ENCODE data around the gene LYPD6B. TPM values are rescaled to one million over a fixed set of nuclear protein-coding genes. Genes with fewer than 3 reads are reported as not detected.
A peak's percentile ranks its signal among the peaks of the same experiment; 100 is the strongest.

LYPD6B gene
- total and polyA plus RNA-seq, 2 experiments from 2014 or later: 16.8 to 26.0 TPM

DNA sequence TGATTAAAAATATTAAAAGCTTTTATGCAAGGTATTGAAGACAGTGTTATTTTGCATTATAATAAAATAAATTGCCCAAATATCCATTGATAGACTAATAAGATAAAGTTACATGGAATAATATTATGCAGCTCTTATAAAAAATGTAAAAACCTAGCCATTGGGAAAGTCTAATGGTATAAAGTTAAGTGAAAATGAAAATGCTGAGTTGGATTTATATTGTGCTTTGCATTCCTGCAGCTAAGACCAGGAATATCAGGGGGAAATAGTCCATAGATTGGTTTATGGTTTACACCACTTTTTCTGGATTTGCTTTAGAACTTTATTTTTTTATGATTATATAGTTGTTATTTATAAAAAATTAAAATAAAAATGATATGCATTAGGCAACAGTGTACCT is 46.1 kb upstream of the LYPD6B start:
- H3K4me3 ChIP-seq: no peak overlapping the region
- no peak for TF ChIP-seq EZH2 (IDR thresholded peaks at IDR 0.05; ENCODE audit: borderline replicate concordance)
- TF ChIP-seq, protein P1, sequence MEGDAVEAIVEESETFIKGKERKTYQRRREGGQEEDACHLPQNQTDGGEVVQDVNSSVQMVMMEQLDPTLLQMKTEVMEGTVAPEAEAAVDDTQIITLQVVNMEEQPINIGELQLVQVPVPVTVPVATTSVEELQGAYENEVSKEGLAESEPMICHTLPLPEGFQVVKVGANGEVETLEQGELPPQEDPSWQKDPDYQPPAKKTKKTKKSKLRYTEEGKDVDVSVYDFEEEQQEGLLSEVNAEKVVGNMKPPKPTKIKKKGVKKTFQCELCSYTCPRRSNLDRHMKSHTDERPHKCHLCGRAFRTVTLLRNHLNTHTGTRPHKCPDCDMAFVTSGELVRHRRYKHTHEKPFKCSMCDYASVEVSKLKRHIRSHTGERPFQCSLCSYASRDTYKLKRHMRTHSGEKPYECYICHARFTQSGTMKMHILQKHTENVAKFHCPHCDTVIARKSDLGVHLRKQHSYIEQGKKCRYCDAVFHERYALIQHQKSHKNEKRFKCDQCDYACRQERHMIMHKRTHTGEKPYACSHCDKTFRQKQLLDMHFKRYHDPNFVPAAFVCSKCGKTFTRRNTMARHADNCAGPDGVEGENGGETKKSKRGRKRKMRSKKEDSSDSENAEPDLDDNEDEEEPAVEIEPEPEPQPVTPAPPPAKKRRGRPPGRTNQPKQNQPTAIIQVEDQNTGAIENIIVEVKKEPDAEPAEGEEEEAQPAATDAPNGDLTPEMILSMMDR (IDR thresholded peaks at IDR 0.05; ENCODE audit: poor library complexity): no peak
- no peak for TF ChIP-seq EZH2phosphoT487 (IDR thresholded peaks at IDR 0.05; ENCODE audit: low read depth, severe bottlenecking, unreplicated experiment)
- no peaks in the 10 kb centered on the region for H3K9me3 ChIP-seq (ENCODE audit: low read depth)
- no peak overlapping the region for H2AFZ ChIP-seq
- H3K27ac ChIP-seq: no peak overlapping the region
- H3K36me3 ChIP-seq (replicated peaks; ENCODE audit: insufficient read depth, low read depth): no peaks in the 10 kb centered on the region
- no peak overlapping the region for H3K4me2 ChIP-seq
- H3K4me1 ChIP-seq (ENCODE audit: insufficient read depth): no peaks in the 10 kb centered on the region
- no peaks in the 10 kb centered on the region for H3K27me3 ChIP-seq
- no peaks in the 10 kb centered on the region for H3K79me2 ChIP-seq
- H3K9me2 ChIP-seq (replicated peaks; ENCODE audit: insufficient read depth): no peaks in the 10 kb centered on the region
- H4K20me1 ChIP-seq (ENCODE audit: insufficient read depth, poor library complexity, severe bottlenecking): no peaks in the 10 kb centered on the region
- no peak for DNase-seq (ENCODE audit: low spot score)

DNA sequence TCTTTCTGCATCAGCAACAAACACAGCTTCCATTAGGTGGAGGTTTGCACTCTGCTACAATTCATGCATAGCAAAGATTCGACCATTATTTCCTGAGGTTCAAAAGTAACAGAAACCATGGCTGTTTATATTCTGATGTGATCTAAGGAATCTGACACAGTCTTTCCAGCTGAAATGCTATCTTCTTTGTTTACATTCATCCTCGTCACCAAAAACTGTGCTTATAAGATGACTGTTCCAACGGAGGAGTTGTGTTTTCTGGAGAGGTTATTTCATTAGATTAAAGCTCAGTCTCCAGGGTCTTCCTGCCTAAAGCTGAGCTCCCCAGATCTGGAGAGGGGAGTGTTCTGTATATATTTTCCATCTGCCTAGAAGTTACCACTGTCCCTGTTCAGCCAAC is 45.1 kb upstream of the LYPD6B start:
- Histone ChIP-seq H3K9me2 (replicated peaks; ENCODE audit: insufficient read depth) (no peaks in the 10 kb centered on the region), H2AFZ (no peak overlapping the region), H3K4me2 (no peak overlapping the region), H3K27me3 (no peaks in the 10 kb centered on the region), H3K4me1 (ENCODE audit: insufficient read depth) (no peaks in the 10 kb centered on the region), H3K36me3 (replicated peaks; ENCODE audit: insufficient read depth, low read depth) (no peaks in the 10 kb centered on the region), H3K9me3 (ENCODE audit: low read depth) (no peaks in the 10 kb centered on the region), H3K4me3 (no peak overlapping the region), H4K20me1 (ENCODE audit: insufficient read depth, poor library complexity, severe bottlenecking) (no peaks in the 10 kb centered on the region), H3K79me2 (no peaks in the 10 kb centered on the region), H3K27ac (no peak overlapping the region)
- no peak for TF ChIP-seq EZH2phosphoT487 (IDR thresholded peaks at IDR 0.05; ENCODE audit: low read depth, severe bottlenecking, unreplicated experiment)
- TF ChIP-seq, protein P1 (IDR thresholded peaks at IDR 0.05; ENCODE audit: poor library complexity): no peak
- no peak for TF ChIP-seq EZH2 (IDR thresholded peaks at IDR 0.05; ENCODE audit: borderline replicate concordance)
- WGBS (ENCODE audit: low lambda C conversion rate, missing lambda C conversion rate): 39% methylated on average over 3 of the region's 3 CpGs
- DNase-seq (ENCODE audit: low spot score): no peak

DNA sequence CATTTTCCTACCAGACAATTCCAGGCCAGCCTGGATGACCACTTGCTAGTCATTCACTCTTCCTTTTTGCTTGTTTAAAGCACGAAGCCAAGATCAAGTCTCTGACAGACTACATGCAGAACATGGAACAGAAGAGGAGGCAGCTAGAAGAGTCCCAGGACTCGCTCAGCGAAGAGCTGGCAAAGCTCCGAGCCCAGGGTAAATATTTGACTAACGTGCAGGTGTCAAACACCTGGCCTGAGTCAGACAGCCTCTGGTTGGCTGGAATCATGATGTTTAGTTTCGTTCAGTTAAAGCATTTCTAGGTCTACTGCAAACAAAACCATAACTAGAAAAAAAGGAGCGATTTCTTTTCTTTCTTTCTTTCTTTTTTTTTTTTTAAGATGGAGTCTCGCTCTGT is 44.2 kb upstream of the LYPD6B start:
- Histone ChIP-seq H3K9me2 (replicated peaks; ENCODE audit: insufficient read depth) (no peaks in the 10 kb centered on the region), H3K27me3 (no peaks in the 10 kb centered on the region), H2AFZ (no peak overlapping the region), H4K20me1 (ENCODE audit: insufficient read depth, poor library complexity, severe bottlenecking) (no peaks in the 10 kb centered on the region), H3K79me2 (no peaks in the 10 kb centered on the region), H3K4me1 (ENCODE audit: insufficient read depth) (peaks cover 3% of the 10 kb centered on the region), H3K9me3 (ENCODE audit: low read depth) (no peaks in the 10 kb centered on the region), H3K4me3 (no peak overlapping the region), H3K4me2 (no peak overlapping the region), H3K36me3 (replicated peaks; ENCODE audit: insufficient read depth, low read depth) (no peaks in the 10 kb centered on the region), H3K27ac (no peak overlapping the region)
- 69% methylated on average over 8 of the region's 8 CpGs for WGBS (ENCODE audit: low lambda C conversion rate, missing lambda C conversion rate)
- peak; percentile 54 for DNase-seq (ENCODE audit: low spot score)
- TF ChIP-seq, protein P1 (IDR thresholded peaks at IDR 0.05; ENCODE audit: poor library complexity): no peak
- no peak for TF ChIP-seq EZH2phosphoT487 (IDR thresholded peaks at IDR 0.05; ENCODE audit: low read depth, severe bottlenecking, unreplicated experiment)
- no peak for TF ChIP-seq EZH2 (IDR thresholded peaks at IDR 0.05; ENCODE audit: borderline replicate concordance)

DNA sequence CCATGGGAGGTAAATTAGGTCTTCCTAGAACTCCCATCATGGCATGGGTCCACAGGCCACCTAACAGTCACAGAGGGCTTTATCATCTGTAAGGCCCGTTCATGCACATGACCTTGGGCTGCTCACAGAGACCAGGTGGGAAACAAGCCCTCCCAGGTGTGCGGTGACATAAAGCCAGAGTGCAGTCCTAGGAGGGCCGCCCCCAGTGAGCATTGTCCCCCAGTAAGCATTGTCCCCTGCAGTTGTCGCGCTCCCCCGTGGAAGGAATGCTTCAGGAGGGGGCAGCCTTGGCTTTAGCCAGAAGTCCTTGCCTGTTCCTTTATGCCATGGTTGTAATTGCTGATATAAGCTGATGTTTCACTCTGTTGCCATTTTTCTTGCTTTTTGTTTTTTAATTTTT is 41.7 kb upstream of the LYPD6B start:
- Histone ChIP-seq H3K36me3 (replicated peaks; ENCODE audit: insufficient read depth, low read depth) (no peaks in the 10 kb centered on the region), H3K79me2 (no peaks in the 10 kb centered on the region), H3K9me3 (ENCODE audit: low read depth) (no peaks in the 10 kb centered on the region), H4K20me1 (ENCODE audit: insufficient read depth, poor library complexity, severe bottlenecking) (no peaks in the 10 kb centered on the region), H3K4me1 (ENCODE audit: insufficient read depth) (peaks cover 5% of the 10 kb centered on the region), H3K27me3 (no peaks in the 10 kb centered on the region), H3K9me2 (replicated peaks; ENCODE audit: insufficient read depth) (no peaks in the 10 kb centered on the region), H3K4me2 (no peak overlapping the region), H3K27ac (no peak overlapping the region), H2AFZ (no peak overlapping the region), H3K4me3 (no peak overlapping the region)
- TF ChIP-seq EZH2 (IDR thresholded peaks at IDR 0.05; ENCODE audit: borderline replicate concordance) (no peak), EZH2phosphoT487 (IDR thresholded peaks at IDR 0.05; ENCODE audit: low read depth, severe bottlenecking, unreplicated experiment) (no peak)
- TF ChIP-seq, protein P1 (IDR thresholded peaks at IDR 0.05; ENCODE audit: poor library complexity): no peak
- DNase-seq (ENCODE audit: low spot score): no peak
- 95% methylated on average over 6 of the region's 6 CpGs for WGBS (ENCODE audit: low lambda C conversion rate, missing lambda C conversion rate)

Data from hepatocyte (in vitro differentiated cells).